Neural cell (in vitro differentiated cells): Measurements from ENCODE around the gene ADH4.

Experiments
- CTCF ChIP-seq: fragments of 450-650 bp; IDR thresholded peaks from 2 replicates; pipeline ENCODE4 v1.5.1; 2014; ENCODE audit warnings: antibody characterized with exemption, mild to moderate bottlenecking, moderate library complexity; ENCODE audit not compliant: poor library complexity, severe bottlenecking
- EP300 ChIP-seq: fragments of 450-650 bp; conservative IDR thresholded peaks from 2 replicates; pipeline ENCODE4 v1.6.1; 2014; ENCODE audit warnings: antibody characterized with exemption, mild to moderate bottlenecking, moderate library complexity; ENCODE audit not compliant: poor library complexity, severe bottlenecking
- EZH2 ChIP-seq: fragments of 200-600, 300-800 bp; shearing (Covaris generic), sonication (generic); IDR thresholded peaks from 2 replicates; pipeline ENCODE4 v1.6.1; 2014; ENCODE audit warnings: antibody characterized with exemption, low read length, borderline replicate concordance, mild to moderate bottlenecking; ENCODE audit not compliant: insufficient read depth, poor library complexity, severe bottlenecking
- MXI1 ChIP-seq: fragments of 450-650 bp; conservative IDR thresholded peaks from 2 replicates; pipeline ENCODE4 v1.6.1; 2014; ENCODE audit warnings: antibody characterized with exemption, mild to moderate bottlenecking; ENCODE audit not compliant: poor library complexity, severe bottlenecking
- POLR2AphosphoS5 ChIP-seq: IDR thresholded peaks from 2 replicates; pipeline ENCODE4 v1.6.1; 2012
- RAD21 ChIP-seq: fragments of 450-650 bp; conservative IDR thresholded peaks from 2 replicates; pipeline ENCODE4 v1.6.1; 2014; ENCODE audit warnings: antibody characterized with exemption, mild to moderate bottlenecking, moderate library complexity
- REST ChIP-seq: IDR thresholded peaks from 2 replicates; pipeline ENCODE4 v1.6.1; 2012; ENCODE audit warnings: borderline replicate concordance
- SMC3 ChIP-seq: fragments of 450-650 bp; conservative IDR thresholded peaks from 2 replicates; pipeline ENCODE4 v1.6.1; 2014; ENCODE audit warnings: antibody characterized with exemption, mild to moderate bottlenecking, moderate library complexity; ENCODE audit not compliant: poor library complexity
- TAF1 ChIP-seq: IDR thresholded peaks from 2 replicates; pipeline ENCODE4 v1.6.1; 2012; ENCODE audit warnings: low read depth

GRCh38 chr4:99148550-99148949 is 4.5 kb upstream of the ADH4 start:
- TF ChIP-seq CTCF (no peak), EZH2 (no peak), SMC3 (no peak), EP300 (no peak), MXI1 (no peak), POLR2AphosphoS5 (no peak), TAF1 (no peak), RAD21 (no peak), REST (no peak)
